Right forelimb (tissue), 1 donor: ENCODE measurements around the gene RPGRIP1L.

Experiments
- DNase-seq: peaks from one replicate; pipeline ENCODE4 v3.0.0-alpha.2; 2018

The RPGRIP1L gene

DNA sequence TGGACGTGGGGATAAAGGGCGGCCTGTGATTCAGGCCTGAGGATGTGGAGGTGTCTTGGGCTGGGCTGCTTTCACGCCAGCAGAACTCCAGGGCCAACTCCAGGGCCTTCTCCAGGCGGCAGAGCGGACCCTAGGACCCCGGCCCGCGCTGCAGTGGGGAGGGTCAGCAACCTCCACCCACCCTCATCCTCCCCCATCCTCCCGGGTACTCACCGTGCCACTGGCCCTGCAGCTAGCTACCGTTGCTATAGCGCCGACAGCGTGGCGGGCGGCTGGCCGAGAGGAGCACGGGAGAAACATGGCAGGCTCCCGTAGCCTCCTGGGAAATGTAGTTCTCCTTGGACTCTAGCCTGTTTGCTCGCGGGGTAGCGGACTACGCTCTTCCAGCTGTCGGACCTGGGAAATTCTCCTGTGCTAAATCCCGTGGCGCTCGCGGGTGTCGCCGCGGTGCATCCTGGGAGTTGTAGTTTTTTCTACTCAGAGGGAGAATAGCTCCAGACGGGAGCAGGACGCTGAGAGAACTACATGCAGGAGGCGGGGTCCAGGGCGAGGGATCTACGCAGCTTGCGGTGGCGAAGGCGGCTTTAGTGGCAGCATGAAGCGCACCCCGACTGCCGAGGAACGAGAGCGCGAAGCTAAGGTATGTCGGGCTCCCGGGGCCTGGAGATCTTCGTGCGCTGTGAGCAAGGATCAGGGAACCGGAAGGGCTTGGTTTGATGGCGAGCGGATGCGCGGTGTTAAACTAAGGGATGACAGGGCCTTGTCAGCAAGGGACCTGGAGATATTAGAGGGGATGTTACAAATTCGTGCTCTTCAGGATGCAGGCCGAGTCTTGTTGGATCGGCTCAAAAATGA, at the start of gene RPGRIP1L, which contains the start of gene FTO:
Gene RPGRIP1L, minus strand, starts transcription at position 270 of the 855 bp plus-strand sequence. CDS start 3,136 bp downstream, outside the sequence.
Gene FTO, plus strand, starts transcription at position 567 of the 855 bp plus-strand sequence.
- DNase-seq, result peak; percentile 100

DNA sequence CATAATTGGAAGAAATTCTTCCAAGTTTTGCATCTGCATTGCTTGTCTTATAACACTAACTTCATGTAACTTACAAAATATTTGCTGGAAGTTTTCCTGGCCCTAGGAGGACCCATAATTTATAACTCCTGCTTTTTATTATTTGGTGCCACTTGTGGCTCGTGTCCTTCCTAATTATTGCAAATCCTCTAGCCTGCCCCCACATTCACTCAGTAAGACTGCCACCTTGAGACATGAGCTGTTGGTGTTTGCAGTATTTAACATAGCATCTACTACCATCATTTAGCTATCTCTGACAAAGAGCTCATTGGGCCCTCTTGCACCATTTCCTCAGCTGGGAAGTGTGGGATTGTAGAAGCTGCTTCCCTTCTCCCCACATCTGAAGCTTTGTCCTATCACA, 49.8 kb upstream of the RPGRIP1L start:
- no peak for DNase-seq

DNA sequence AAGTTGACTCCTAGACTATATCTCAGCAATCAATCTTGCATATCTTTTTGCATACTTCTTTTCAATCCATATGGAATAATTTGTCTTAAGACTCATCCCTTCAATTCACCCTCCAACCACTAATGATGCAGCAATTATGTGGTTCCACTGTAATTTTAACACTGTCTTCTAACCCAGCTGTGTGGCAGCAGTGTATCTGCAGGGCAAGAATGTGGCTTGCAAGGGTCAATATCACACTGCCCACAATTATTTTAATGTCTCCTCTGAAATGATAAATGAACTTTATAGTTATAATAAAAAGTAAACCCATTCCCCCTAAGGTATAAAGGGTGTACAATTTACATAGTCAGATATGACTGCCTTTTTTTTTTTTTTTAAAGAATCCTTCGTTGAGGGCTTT, 48.9 kb upstream of the RPGRIP1L start:
- DNase-seq, result no peak

DNA sequence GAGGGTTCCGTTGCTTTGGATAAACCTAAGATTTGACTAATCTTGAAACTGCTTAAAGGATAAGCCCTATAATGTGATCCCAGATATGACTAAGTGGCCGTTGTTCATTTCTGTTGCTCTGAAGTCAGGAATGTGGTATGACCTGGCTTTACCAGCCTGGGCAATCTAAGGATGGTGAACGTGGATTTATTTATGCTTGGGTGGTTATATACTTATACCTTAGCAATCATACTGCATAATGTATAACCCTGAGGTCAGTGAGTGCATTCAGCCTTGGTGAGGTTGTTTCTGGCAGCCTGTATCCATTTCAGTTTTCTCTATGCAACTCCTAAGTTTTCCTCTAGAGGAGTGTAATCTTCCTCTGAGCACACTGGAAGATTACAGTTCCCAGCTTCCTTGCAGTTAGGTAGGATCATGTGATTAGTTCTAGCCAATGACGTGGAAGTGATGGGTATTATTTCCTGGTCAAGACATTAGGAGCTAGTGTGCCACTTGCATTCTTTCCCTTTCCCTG, 42.2 kb upstream of the RPGRIP1L start:
- DNase-seq, result no peak

DNA sequence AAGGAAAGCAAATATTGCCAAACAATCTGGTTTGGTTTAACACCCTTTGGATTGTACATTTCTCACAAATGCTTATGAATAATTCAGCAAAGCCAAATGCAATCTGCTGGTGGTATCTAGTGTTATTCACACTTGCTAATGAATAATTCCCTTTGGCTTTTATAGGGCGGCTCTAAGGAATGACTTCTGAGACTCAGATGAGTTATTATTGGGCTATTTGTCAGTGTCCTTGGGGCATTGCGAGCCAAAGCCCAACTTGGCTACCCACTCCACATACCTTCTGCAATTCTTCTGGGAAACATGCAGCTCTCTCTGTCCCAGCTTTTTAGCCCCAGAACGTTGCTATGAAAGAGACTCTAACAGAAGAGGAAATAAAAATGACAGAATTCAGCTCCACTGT, 41.4 kb upstream of the RPGRIP1L start:
- DNase-seq, result no peak

DNA sequence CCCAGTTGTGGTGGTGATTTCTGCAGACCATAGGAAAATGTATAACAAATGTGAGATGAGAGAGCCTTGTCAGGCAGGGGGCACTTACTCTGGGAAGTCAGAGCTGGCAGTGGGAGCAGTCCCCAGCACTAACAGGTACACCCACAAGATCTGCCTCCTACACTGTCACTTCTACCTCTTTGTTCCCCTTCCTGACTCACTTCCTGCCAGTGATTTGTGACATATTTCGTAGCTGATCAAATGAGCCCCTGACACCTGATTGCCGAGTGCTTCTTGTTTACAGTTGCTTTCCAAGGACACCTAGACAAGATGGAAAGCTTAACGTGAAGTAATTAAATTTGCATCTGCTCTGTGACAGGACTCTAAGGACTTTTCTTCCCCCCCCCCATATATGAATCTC, 40.8 kb upstream of the RPGRIP1L start:
- no peak for DNase-seq

DNA sequence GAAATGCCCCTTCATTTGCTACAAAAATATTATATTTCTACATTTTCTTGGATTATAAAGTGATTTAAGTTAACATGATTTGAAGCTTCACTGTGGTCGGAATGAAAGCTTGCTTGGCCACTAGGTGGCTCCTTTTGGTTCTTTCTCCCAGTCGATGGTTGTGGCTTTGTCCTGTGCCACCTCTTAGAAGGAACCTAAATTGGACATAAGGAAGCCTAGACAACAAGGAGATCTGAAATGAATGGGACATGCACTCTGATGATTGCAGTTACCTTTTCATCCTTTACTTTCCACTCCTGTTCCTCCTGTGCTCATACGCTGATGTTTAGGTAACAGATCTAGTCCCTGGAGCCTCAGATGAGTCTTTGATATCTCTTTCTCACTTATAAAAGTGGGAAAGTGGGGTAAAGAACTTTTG, 39.5 kb upstream of the RPGRIP1L start:
- DNase-seq, result no peak

DNA sequence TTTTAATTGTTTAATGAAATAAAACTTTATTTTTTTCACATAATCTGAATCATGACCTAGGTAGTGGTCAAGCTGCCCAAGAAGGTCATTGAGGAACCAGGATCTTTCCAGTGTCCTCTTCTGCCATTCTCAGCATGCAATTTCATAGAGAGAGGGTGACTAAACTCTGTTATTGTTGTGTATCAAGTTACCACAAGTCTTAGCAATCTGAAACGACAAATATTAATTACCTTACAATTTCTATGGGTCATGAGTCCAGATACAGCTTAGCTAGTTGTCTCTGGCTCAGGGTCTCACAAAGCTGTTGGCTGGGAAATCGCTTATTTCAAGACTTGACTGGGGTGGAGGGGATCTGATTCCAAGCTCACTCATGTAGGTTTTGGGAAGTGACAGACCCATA, 37.9 kb upstream of the RPGRIP1L start:
- DNase-seq, result no peak

DNA sequence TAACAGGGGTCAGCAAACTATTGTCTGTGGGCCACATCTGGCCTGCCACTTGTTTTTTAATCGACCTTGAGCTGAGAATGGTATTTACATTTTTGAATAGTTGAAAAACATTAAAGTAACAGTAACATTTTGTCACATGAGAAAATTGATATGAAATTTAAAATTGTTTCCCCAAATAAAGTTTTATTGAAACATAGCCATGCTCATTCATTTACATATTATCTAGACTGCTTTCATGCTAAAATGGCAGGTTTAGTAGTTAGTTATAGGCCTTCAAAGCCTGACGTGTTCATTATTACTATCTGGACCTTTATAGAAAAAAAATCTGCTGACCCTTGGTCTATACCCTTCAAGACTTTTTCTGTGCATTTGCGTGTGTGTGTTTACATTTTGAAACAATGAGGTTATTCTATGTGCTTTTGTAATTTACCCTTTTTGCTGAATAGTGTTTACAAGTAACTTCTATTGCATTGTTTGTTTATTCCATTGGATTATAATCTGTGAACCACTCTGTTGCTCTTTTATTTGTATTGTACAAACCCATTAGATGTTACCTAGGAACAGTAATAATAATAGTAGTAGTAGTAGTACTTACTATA, 37.4 kb upstream of the RPGRIP1L start:
- no peak for DNase-seq

DNA sequence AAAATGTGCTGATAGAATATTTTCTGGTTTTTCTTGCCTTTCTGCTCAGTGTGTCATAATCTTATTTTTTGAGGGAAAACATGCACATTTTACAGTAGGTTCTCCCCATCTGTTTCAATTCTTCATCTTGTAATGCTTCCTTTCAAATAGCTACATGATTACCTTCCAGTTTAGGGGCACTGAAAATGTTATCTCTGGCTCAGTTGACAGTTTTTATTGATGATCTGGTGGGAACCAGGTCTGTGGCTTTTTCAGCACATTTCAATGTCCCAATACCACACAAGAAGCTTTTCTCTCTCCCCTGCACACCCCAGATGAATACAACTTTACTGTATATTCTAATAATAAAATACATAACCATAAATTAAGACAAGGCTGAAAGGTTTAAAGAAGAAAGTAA, 36.8 kb upstream of the RPGRIP1L start:
- DNase-seq, result no peak

DNA sequence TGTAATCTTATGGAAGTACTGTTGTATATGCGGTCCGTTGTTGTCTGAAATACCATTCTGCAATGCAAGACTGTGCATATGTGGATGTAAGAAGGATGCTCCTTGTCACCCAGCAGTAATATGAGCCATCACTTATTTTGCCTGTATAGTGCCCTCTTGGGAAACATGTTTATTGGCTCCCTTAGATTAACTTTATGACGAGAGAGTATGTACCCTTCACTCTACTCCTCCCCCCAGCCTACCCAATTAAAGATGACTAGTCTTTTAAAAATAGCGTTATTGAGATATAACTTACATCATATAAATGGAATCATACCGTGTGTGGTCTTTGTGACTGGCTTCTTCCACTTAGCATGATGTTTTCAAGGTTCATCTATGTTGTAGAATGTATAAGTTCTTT, 33.9 kb upstream of the RPGRIP1L start:
- no peak for DNase-seq

DNA sequence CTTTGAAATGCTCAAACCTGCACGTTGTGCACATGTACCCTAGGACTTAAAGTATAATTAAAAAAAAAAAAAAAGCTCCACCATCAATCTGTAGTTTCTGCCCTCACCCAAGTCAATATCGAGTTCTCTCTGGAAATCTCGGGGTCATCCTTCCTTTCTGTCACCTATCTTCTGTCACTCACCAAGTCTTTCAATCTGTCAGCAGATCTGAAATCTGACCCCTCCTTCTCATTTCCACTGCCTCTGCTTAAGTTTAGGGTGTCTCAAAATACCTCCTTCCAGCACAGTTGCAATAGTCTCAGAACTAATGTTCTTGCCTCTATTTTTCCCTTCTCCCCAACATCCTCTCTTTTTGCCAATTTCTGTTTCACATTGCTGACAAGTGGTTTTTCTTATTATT, 32.6 kb upstream of the RPGRIP1L start:
- no peak for DNase-seq

DNA sequence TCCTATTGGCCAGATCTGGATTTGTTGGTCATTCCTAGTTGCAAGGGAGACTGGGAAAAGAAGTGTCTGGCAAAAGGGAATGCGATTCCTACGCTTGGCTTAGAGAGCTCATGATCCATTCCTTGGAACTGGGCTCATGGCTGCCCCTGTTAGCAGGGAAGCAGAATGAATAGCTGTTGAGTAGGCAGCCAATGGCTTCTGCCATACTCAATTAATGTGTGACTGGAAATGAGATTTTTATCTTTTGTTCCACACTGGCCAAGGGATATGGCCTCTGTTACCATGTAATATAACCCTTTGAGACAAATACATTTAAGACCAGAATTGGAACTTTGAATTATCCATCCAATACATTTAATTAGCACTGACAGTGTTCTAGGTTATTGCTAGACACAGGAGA, 31.2 kb upstream of the RPGRIP1L start:
- DNase-seq, result no peak

DNA sequence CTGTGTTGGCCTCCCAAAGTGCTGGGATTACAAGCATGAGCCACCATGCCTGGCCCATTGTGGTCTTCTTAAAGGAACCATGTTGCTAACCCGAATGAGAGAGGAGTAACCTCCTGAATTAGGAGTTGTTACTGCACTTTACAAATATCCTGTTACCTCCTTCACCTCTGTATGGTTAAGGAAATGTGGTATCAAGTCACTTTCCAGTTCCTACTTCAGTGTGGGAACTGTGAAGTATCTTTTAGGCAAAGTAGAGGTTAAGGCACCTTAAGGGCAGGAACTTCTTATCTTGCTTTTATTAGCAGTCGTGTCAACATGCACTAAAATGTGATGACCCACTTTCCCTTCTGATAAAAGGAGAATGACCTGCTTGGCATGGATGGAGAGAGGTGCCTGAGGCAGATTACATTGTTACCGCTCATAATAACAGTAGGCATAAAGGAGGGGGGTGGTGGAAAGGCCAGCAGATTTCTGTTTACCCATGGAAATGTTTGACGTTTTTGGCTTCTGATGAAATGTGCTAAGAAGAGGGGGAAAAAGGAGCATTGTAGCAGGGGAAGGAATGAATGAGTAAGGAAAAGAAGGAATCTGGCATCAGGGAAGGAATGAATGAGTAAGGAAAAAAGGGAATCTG, 28.8 kb upstream of the RPGRIP1L start:
- no peak for DNase-seq

DNA sequence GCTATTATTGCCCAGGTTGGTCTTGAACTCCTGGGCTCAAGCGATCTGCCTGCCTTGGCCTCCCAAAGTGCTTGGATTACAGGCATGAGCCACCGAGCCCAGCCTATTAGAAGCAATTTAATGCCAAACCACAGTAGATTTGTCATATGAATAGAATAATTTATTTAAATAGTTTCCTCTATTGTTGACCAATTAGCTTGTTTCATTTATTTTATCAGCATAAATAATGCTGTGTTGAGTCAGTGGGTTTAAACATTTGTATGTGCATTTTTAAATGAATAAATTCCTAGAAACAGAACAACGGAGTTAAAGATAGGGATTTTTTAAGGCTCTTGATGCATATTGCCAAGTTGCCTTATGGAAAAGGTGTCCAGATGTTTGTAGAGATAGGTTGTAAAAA, 27.0 kb upstream of the RPGRIP1L start:
- DNase-seq, result no peak

DNA sequence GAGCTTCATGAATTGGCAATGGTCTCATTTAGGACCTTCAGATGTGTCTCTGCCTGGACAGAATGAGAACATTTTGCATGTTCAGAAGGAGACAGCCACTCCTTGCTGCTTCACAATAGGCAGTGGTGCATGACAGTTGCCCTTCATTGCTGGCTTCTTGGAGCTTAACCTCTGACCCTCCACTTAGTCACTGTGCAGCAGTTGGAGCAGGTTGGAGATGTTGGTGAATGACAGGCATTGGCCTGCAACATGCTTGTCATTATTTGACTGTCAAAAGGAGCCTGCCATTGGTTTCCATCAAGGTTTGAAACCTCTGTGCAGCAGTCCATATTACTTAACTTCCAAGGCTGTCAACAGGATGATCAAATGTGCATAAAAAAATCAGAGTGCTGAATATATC, 23.0 kb upstream of the RPGRIP1L start:
- no peak for DNase-seq

DNA sequence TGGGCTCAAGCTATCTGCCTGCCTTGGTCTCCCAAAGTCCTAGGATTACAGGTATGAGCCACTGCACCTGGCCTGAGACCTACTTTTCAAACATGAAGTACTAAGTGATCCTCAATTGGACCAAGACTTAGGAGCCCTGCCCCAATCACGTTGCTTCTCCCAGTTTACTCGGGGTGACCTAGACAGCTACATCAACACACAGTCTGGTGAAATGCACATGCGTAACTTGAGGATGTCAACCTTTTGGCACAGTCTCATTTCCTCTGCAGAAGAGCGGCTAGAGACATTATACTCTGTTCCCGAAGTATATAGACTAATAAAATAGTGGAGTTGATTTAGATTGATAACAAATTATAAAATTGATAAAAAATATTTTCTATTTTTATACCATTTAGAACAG, 17.4 kb upstream of the RPGRIP1L start:
- no peak for DNase-seq

DNA sequence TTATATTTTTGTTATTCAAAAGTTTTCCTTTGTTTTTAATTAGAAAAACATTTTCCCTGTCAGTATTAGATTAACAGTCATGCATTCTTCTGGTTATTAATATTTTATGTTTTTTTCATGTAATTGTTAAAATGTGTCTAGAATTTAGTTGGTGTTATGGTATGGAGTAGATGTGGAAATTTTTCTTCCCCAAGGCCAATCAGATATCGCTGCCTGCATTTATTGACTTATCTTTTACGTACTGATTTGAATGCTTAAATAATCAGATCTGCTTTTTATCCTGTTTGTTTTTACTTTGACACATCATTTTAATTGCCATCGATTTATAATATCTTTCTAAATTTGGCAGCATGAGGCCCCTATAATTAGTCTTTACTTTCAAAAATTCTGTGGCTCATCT, 13.9 kb upstream of the RPGRIP1L start:
- no peak for DNase-seq

DNA sequence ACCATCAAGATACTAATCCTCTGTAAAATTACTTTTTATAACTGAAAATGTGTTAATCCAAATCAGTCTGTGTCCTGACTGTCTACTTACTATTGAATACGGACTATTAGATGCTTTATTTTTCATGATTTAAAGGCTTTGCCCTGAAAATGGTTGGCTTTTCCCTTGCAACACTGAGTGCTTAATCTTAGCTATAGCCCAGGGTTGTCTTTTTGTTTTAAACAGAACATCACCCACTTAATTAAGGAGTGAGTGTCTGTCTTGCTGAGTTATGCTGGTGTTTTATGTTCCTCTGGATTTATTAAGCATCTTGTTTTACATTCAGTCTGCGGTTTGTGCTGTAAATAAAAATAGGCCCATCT, 11.3 kb upstream of the RPGRIP1L start:
- DNase-seq, result no peak

DNA sequence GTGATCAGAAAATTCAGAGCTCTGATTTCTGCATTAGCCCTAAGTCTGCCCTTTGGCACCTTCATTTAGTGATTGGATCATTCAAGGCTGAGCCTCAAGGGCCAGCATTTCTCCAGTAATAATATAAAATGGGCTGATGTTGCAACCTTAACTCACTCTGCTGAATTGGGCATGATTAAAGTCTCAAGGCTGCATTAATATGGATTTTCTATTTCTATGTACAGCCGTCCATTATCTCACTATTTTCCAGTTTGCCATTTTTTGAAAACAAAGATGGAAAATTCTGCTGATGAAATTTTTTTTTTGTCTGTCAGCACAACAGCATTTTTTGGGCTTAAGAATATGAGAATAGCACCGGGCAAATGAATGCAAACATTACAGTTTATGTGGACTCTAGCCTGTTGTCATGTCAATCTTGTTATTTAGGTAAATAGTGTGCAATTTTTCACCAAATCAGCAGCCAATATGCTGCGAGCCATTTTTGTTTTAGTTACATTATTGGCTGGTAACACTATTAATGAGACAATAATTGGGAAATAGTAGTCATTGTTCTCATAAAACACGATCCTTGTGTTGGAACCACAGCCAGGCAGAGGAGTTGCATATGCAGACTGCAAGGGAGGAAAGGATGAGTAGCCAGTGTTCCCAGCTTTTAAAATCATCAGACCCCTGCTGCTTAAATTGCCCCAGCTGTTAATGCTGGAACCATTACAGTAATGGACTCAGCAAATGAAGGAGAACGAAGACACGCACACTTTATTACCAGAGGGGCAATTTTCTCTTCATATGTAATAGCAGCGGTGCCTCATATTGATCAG, 10.8 kb upstream of the RPGRIP1L start:
- DNase-seq, result peak; percentile 46

DNA sequence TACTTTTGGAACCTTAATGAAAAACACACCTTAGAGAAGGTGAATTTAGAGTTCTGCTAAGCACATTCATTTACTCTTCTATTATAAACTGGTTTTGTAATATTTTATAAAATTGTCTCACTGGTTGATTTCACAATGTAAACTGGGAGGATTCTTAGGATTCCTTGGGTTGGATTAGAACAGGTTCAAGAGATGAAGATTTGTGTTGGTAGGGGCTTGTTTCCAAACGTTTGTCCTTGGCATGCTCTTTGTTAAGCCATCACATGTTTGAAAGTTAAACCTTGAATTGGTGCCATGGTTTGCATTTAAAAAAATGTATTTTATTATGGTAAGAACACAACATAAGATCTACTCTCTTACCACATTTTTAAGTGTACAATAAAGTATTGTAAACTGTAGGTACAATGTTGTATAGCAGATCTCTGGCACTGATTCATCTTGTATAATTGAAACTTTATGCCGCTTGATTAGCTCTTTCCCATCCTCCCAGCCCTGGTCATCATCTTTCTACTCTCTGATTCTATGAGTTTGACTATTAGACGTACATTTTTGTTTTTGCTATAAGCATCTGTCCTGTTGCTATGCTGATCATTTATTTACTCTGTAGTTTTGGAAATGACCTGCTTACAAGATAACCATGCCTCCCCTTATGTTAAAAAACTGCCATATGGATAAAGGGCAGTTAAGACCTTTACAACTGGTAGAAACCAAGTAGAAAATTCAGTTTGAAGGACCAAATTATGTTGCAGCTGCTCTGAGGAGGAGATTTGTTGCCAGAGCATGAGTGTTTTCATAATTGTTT, 9.9 kb upstream of the RPGRIP1L start:
- DNase-seq, result no peak

DNA sequence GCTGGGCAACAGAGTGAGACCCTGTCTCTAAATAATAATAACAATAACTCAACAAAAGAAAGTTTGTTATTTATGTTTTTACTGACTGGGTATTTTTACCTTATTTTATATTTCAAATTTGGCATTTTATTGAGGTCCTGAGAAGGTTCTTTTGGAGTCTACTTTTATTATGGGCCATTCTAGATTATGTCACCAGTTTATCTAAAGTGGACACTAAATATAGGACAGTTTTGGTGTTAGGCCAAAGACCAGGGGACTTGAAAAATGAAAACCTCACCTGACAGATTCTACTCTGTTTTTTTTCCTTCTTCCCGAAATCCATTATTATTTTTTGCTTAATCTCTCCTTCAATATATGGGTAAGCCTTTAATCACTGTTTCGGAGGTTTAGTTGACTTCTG, 8.4 kb upstream of the RPGRIP1L start:
- no peak for DNase-seq
